Measurements from ENCODE around the gene EFEMP2.
"Not testable (repeated sequence)": the region's sequence is repeated elsewhere in the genome, so short reads cannot be mapped to it uniquely, and the experiment has no call there.

The EFEMP2 gene

DNA sequence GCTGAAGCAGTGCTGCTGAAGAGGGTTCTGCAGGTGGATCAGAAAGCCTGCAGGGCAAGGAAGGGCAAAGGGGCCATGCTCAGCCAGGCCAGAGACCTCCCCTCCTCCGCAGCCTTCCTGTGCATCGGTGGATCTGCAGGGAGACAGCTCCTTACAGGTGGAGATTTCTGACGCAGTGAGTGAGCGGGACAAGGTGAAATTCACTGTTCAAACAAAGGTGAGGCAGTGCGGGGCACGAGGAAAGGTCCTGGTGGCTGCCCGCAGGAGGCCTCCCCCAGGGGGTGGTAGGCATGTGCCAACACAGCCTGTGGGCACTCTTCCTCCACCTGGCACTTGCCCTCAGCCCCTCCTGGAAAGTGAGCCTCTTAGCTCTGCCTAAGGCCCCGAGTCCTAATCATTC is 23.2 kb downstream of the EFEMP2 start:
- no peak overlapping the region for H3K27ac ChIP-seq
- TF ChIP-seq, protein P1, sequence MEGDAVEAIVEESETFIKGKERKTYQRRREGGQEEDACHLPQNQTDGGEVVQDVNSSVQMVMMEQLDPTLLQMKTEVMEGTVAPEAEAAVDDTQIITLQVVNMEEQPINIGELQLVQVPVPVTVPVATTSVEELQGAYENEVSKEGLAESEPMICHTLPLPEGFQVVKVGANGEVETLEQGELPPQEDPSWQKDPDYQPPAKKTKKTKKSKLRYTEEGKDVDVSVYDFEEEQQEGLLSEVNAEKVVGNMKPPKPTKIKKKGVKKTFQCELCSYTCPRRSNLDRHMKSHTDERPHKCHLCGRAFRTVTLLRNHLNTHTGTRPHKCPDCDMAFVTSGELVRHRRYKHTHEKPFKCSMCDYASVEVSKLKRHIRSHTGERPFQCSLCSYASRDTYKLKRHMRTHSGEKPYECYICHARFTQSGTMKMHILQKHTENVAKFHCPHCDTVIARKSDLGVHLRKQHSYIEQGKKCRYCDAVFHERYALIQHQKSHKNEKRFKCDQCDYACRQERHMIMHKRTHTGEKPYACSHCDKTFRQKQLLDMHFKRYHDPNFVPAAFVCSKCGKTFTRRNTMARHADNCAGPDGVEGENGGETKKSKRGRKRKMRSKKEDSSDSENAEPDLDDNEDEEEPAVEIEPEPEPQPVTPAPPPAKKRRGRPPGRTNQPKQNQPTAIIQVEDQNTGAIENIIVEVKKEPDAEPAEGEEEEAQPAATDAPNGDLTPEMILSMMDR (conservative IDR thresholded peaks at IDR 0.05; ENCODE audit: low read depth): no peak
- ChIA-PET CTCF (interaction anchor here (0.6 to 1.1 kb wide), 2 partner anchors 49 to 62 kb away, joined by 3 to 5 read pairs; no protein-coding TSS in a partner anchor), POLR2A (ENCODE audit: low non-redundant PET) (no interaction called here)
- no peak for DNase-seq (ENCODE audit: low spot score)

DNA sequence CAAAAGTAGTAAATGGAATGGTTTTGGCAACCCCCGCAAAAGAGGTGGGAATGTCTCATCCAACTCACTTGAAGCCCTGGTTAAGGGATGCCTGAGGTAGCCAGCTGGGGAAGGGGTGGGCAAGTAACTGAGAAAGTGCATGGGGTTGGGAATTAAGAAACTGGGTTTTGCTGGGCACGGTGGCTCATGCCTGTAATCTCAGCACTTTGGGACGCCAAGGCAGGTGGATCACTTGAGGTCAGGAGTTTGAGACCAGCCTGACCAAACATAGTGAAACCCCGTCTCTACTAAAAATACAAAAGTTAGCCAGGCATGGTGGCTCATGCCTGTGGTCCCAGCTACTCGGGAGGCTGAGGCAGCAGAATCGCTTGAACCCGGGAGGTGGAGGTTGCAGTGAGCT is 23.9 kb downstream of the EFEMP2 start:
- H3K27ac ChIP-seq; DNase-seq (ENCODE audit: low spot score); CTCF ChIA-PET; POLR2A ChIA-PET (ENCODE audit: low non-redundant PET): not testable (repeated sequence)

DNA sequence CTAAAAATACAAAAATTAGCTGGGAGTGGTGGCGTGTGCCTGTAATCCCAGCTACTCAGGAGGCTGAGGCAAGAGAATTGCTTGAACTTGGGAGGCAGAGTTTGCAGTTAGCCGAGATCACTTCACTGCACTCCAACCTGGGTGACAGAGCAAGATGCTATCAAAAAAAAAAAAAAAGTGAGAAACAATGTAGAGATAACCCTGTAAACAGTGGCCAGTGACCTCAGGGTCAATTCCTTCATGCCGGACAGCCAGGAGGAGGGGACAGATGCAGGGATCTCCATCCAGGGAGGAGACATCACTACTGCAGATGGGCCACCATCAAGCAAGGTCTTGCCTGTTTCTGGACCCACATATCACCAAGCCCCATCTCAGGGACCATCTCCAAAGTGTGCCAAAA is 24.9 kb downstream of the EFEMP2 start:
- POLR2A ChIA-PET (ENCODE audit: low non-redundant PET): no interaction called here
- H3K27ac ChIP-seq: no peak overlapping the region; the same call in 1 of the 2 replicates
- DNase-seq (ENCODE audit: low spot score): no peak
- TF ChIP-seq, protein P1 (conservative IDR thresholded peaks at IDR 0.05; ENCODE audit: low read depth): no peak
- CTCF ChIA-PET: interaction anchor here (0.8 to 1.3 kb wide), 2 partner anchors 23 to 68 kb away, joined by 3 to 6 read pairs; no protein-coding TSS in a partner anchor

DNA sequence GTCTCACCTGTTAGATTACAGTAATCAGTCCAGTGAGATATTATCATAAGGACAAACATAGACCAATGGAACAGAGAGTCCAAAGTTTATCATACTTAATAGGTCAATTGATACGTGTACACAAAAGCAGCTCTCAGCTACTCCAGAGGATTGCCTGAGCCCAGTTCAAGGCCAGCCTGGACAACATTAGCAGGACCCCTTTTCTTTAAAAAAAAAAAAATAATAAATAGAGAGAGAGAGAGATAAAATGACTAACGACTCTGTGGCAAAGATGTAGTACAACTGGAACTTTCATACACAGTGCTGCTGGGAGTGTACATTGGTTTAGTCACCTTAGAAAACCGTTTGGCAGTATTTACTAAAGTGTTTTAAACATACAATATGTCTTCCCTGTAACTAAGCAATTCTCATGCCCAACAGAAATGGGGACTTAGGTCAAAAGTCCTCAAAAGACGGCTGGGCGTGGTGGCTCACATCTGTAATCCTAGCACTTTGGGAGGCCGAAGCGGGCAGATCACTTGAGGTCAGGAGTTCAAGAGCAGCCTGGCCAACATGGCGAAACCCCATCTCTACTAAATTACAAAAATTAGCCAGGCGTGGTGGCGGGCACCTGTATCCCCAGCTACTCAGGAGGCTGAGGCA is 28.2 kb downstream of the EFEMP2 start:
- ChIA-PET CTCF (interaction anchor here (0.6 kb wide), 2 partner anchors 133 to 321 kb away, joined by 4 to 6 read pairs; no protein-coding TSS in a partner anchor), POLR2A (ENCODE audit: low non-redundant PET) (no interaction called here)
- no peak for DNase-seq (ENCODE audit: low spot score)
- TF ChIP-seq, protein P1 (conservative IDR thresholded peaks at IDR 0.05; ENCODE audit: low read depth): no peak
- H3K27ac ChIP-seq: no peak overlapping the region

DNA sequence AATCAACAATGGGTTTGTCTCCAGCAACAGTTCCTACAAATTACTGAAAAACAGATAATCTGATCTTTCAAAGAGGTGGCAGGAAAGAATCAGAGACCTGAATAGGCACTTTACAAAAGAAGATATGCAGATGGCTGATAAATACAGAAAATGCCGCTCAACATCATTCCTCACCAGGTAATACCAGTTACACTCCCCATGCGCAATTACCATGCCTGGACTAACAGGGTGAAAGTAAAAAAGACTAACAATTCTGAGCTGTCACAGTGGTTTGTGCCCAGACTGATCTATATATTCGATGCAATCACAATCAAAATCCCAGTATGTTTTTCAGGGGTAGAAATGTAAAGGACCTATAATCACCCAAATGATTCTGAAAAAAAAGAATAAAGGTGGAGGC is 28.8 kb downstream of the EFEMP2 start:
- no peak for DNase-seq (ENCODE audit: low spot score)
- ChIA-PET CTCF (no interaction called here), POLR2A (ENCODE audit: low non-redundant PET) (no interaction called here)
- H3K27ac ChIP-seq: no peak overlapping the region
- TF ChIP-seq, protein P1 (conservative IDR thresholded peaks at IDR 0.05; ENCODE audit: low read depth): no peak

DNA sequence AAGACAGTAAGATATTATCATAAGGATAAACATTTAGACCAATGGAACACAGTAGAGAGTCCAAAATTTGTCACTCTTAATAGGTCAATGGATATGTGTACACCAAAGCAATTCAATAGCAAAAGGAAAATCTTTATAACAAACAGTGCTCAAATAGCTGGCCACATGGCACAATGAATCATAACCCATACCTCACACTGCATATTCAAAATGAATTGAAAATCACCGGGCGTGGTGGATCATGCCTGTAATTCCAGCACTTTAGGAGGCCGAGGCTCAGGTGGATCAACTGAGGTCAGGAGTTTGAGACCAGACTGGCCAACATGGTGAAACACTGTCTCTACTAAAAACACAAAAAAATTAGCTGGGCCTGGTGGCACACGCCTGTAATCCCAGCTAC is 30.5 kb downstream of the EFEMP2 start:
- no peak for DNase-seq (ENCODE audit: low spot score)
- ChIA-PET CTCF (no interaction called here), POLR2A (ENCODE audit: low non-redundant PET) (no interaction called here)
- H3K27ac ChIP-seq: no peak overlapping the region
- TF ChIP-seq, protein P1 (conservative IDR thresholded peaks at IDR 0.05; ENCODE audit: low read depth): no peak

DNA sequence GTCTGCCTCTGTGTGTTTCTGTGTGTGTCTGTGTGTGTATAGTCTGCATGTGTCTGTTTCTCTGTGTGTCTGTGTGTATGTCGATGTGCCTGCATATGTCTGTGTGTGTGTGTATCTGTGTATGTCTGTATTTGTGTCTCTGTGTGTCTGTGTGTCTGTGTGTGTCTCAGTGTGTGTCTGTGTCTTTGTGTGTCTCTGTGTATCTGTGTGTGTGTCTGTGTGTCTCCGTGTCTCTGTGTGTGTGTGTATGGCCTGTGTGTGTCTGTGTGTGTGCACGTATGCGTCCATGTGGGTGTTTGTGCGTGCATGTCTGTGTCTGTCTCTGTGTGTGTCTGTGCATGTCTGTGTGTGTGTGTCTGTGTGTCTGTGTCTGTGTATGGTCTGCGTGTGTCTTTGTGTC is 38.4 kb downstream of the EFEMP2 start:
- TF ChIP-seq, protein P1 (conservative IDR thresholded peaks at IDR 0.05; ENCODE audit: low read depth): no peak
- ChIA-PET CTCF (no interaction called here), POLR2A (ENCODE audit: low non-redundant PET) (interaction anchor here (0.6 kb wide), 1 partner anchor 16 kb away, joined by 3 read pairs; no protein-coding TSS in a partner anchor)
- no peak overlapping the region for H3K27ac ChIP-seq
- no peak for DNase-seq (ENCODE audit: low spot score)

Data from RWPE1 (cell line).